Measurements from ENCODE around the gene PKD1L1.
"Not testable (repeated sequence)": the region's sequence is repeated elsewhere in the genome, so short reads cannot be mapped to it uniquely, and the experiment has no call there.

The PKD1L1 gene

GRCh38 chr7:47794016-47794415 lies 154.2 kb downstream of the PKD1L1 start:
- FAIRE-seq (no peak), DNase-seq (ENCODE audit: insufficient read length, low spot score) (no peak)
- TF ChIP-seq POLR2A (IDR thresholded peaks at IDR 0.05; ENCODE audit: low read depth, low read length): no peak

GRCh38 chr7:47793186-47793585 lies 155.1 kb downstream of the PKD1L1 start:
- not testable (repeated sequence) for FAIRE-seq; DNase-seq (ENCODE audit: insufficient read length, low spot score)

DNA sequence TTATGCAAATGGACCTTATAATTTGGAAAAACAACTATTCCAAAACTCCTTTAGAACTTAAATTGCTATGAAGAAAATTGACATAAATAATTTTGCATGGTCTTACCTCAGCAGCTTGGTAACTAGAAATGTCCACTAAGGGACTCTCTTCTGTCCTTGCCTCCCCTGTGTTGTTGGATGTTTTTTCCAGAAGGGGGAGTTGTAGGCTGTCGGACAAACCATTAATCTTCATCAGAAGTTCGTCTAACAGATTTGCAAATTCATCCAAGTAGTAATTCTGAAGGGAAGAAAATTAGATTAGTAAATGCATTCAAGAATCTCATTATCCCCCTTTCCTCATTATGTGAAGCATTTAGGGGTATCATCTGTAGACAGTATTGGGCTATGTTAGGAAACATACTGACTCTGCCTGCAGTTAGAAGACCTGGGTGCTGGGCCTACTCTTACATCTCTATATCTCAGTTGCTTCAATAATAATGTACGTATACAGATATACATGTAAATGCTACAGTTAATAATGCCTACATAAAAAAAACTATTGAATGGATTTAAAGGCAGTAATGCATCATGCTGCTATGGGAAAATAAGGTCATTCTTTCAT lies 155.6 kb downstream of the PKD1L1 start:
- FAIRE-seq: no peak
- no peak for TF ChIP-seq POLR2A (IDR thresholded peaks at IDR 0.05; ENCODE audit: low read depth, low read length)
- DNase-seq (ENCODE audit: insufficient read length, low spot score): no peak

DNA sequence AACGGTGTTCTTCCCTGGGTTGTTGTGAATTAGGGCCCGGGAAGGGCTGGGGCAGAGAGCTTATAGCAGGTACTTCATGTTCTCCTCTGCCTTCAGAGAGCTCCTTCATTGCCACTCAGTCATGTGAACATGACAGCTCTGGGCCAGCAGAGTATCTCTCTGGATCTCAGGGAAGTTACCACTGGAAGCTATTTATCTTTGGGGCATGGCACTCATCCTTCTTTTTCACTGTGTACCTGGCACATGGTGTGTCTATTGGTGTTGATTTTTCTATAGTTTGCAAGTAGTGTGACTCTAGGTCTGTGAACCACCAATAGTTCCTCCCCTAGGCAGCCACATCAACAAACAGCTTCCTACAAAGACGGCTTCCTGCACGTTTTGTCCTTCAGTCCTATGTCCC lies 156.6 kb downstream of the PKD1L1 start:
- no peak for DNase-seq (ENCODE audit: insufficient read length, low spot score)
- FAIRE-seq: no peak
- no peak for TF ChIP-seq POLR2A (IDR thresholded peaks at IDR 0.05; ENCODE audit: low read depth, low read length)

GRCh38 chr7:47788083-47788482 lies 160.2 kb downstream of the PKD1L1 start:
- no peak for DNase-seq (ENCODE audit: insufficient read length, low spot score)

DNA sequence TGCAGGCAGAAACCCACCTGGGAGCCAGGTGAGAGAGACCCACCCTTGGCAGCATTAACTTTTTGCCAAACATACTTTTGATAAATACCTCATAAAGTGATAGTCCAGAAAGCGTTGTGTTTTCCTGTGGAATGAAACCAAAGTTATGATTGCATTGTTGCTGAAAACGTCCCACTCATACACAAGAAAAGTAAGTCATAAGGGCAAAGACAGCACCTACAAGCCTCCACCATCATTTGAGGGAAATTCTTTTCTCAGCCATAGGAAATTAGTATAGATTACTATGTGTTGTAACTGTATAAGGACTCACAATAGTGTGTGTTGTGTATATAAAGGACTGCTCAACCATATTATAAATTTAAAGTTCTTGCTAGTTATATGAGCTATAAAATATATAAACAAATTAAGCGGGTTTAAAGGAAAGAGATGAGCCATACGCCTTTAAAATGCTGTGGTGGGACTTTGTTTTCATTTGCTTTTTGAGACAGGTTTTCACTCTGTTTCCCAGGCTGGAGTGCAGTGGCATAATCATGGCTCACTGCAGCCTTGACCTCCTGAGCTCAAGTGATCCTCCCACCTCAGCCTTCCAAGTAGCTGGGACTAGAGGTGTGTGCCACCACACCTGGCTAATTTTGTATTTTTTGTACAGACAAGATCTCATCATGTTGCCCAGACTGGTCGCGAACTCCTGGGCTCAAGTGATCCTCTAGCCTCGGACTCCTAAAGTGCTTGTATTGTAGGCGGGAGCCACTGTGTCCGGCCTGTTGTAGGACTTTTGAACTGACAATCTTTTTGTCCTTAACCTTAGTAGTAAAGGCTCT lies 160.8 kb downstream of the PKD1L1 start:
- FAIRE-seq (no peak), DNase-seq (ENCODE audit: insufficient read length, low spot score) (no peak)
- TF ChIP-seq POLR2A (IDR thresholded peaks at IDR 0.05; ENCODE audit: low read depth, low read length): no peak

More at GRCh38 chr7:47788083-47788482, 160.2 kb downstream of the PKD1L1 start:
- no peak for FAIRE-seq
- no peak for TF ChIP-seq POLR2A (IDR thresholded peaks at IDR 0.05; ENCODE audit: low read depth, low read length)

DNA sequence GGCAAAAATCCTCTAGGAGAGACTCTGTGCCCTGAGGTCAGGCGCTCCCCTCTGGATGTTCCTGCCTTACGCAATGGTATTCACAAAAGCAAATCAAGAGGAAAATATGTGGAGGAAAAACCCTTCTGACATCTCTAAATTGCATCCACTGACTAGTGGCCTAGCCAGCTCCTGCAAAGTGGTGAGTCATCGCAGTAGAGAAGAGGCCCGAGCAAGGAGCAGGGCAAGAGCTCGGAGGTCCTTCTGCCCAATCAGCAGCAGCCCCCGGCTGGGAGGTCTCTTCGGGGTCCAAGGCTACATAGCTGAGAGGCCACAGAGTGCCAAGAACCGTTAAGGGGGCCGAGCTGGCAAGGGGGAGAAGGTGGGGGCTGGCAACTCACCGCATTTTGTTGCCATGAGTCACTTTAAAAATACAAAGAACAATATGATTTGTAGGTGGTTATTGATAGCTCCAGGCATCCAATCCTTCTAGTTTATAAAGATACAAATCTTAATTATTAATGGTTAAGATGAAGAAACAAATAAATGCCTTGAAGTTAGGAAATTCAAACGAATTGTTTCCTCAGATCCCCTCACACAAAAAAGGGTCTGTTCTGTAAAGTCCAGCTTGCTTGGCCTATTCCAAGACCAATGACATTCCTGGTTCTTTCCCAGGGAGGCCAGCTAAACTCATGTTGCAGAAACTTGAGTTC lies 161.6 kb downstream of the PKD1L1 start:
- peak; percentile 93 for DNase-seq (ENCODE audit: insufficient read length, low spot score)
- TF ChIP-seq POLR2A (IDR thresholded peaks at IDR 0.05; ENCODE audit: low read depth, low read length): no peak
- FAIRE-seq: peak; percentile 91

- TF ChIP-seq POLR2A (IDR thresholded peaks at IDR 0.05; ENCODE audit: low read depth, low read length): no peak
- DNase-seq (ENCODE audit: insufficient read length, low spot score) (no peak), FAIRE-seq (no peak)
Observed at GRCh38 chr7:47785923-47786556, 162.2 kb downstream of the PKD1L1 start.

- TF ChIP-seq POLR2A (IDR thresholded peaks at IDR 0.05; ENCODE audit: low read depth, low read length): no peak
- DNase-seq (ENCODE audit: insufficient read length, low spot score) (no peak), FAIRE-seq (peak; percentile 83)
Observed at GRCh38 chr7:47783456-47784223, 164.6 kb downstream of the PKD1L1 start.

DNA sequence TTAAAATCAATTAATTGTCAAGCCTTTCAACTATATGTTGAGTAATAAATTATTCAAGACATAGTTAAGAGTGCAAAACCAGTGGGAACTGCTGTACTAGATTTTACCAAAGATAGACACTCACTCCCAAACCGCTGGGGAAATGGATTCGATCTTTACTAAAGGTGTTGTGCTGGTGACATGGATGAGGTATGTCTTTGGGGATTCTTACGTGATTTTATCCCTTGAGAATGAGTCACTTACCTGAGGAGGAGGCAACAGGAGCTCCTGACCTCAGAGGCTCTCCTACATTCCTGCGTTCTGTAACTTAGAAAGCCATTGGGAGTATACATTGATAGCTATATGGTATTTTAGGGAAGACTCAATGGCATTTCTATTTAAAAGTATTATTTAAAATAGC lies 165.5 kb downstream of the PKD1L1 start:
- no peak for DNase-seq (ENCODE audit: insufficient read length, low spot score)
- FAIRE-seq: no peak
- TF ChIP-seq POLR2A (IDR thresholded peaks at IDR 0.05; ENCODE audit: low read depth, low read length): no peak

DNA sequence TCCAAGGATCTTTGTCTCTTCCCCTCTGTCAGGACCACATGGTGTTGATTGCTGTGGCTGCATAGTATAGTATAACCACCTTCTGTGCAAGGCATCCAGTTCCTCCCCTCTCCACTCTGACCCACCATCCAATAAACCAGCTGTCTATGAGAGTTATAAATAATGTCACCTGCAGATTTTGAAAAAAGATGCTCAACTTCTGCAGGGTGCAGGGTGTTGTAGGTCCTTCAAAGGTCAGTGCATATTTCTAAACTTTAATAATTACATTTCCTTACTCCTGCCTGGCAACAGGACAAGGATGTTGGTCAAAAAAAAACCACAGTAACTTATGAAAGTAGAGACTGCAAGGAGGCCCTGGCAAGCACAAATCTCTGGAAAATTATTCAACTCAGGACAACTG lies 166.2 kb downstream of the PKD1L1 start:
- TF ChIP-seq POLR2A (IDR thresholded peaks at IDR 0.05; ENCODE audit: low read depth, low read length): no peak
- FAIRE-seq (no peak), DNase-seq (ENCODE audit: insufficient read length, low spot score) (no peak)

DNA sequence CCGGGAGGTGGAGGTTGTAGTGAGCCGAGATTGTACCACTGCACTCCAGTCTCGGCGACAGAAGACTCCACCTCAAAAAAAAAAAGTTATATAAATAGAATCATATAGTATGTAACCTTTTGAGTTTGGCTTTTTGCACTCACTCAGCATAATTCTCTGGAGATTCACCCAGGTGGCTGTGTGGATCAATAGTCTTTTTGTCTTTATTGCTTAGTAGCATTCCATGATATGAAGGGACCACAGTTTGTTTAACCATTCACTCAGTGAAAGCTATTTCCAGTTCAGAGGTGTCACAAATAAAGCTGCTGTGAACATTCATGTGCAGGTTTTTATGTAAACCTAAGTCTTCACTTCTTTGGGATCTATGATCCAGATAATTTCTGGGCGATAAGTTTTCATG lies 167.7 kb downstream of the PKD1L1 start:
- no peak for TF ChIP-seq POLR2A (IDR thresholded peaks at IDR 0.05; ENCODE audit: low read depth, low read length)
- FAIRE-seq: no peak

DNA sequence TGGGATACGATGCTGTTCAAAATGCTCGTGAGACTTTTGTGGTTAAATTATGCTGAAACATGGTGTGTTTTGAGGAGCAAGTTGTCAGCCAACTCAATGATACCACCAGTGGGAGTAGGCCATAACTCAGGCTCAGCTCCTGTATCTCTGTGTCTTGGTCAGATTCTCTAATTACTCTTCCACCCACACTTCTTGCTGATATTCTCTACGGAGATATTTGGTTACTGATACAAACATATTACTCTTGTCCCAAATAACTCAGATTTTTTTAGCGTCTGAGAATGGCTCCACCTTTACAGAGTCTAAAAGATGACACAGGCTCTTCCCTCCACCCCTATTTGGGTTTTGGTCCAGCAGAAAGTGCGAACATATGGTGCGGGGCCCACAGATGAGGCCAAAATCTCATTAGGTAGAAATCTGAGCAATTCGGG lies 168.9 kb downstream of the PKD1L1 start:
- no peak for DNase-seq (ENCODE audit: insufficient read length, low spot score)
- no peak for FAIRE-seq
- no peak for TF ChIP-seq POLR2A (IDR thresholded peaks at IDR 0.05; ENCODE audit: low read depth, low read length)

More for the DNA sequence above, 167.7 kb downstream of the PKD1L1 start:
- no peak for DNase-seq (ENCODE audit: insufficient read length, low spot score)

Measured in H54 (cell line).